ENCODE results near the gene DNAH17.
A peak's percentile ranks its signal among the peaks of the same experiment; 100 is the strongest.

Gene DNAH17

GRCh38 chr17:78608122-78608803 is 31.1 kb upstream of the DNAH17 start:
- no peak overlapping the region for H3K27ac ChIP-seq
- DNase-seq (ENCODE audit: low read depth, low spot score): no peak

GRCh38 chr17:78607038-78607437 is 29.8 kb upstream of the DNAH17 start:
- no peak overlapping the region for H3K27ac ChIP-seq
- DNase-seq (ENCODE audit: low read depth, low spot score): no peak

GRCh38 chr17:78605886-78606285 is 28.7 kb upstream of the DNAH17 start:
- no peak overlapping the region for H3K27ac ChIP-seq
- DNase-seq (ENCODE audit: low read depth, low spot score): no peak

- DNase-seq (ENCODE audit: low read depth, low spot score): no peak
- H3K27ac ChIP-seq: no peak overlapping the region
These were observed 28.2 kb upstream of the DNAH17 start for GRCh38 chr17:78605429-78605828.

GRCh38 chr17:78602246-78602645 is 25.1 kb upstream of the DNAH17 start:
- DNase-seq (ENCODE audit: low read depth, low spot score): no peak
- H3K27ac ChIP-seq: no peak overlapping the region

GRCh38 chr17:78601577-78602190 is 24.5 kb upstream of the DNAH17 start:
- no peak for DNase-seq (ENCODE audit: low read depth, low spot score)
- no peak overlapping the region for H3K27ac ChIP-seq

- no peak for DNase-seq (ENCODE audit: low read depth, low spot score)
- H3K27ac ChIP-seq: no peak overlapping the region
These were observed 23.1 kb upstream of the DNAH17 start for GRCh38 chr17:78600181-78600721.

GRCh38 chr17:78599419-78599818 is 22.2 kb upstream of the DNAH17 start:
- DNase-seq (ENCODE audit: low read depth, low spot score): no peak
- H3K27ac ChIP-seq: no peak overlapping the region

- DNase-seq (ENCODE audit: low read depth, low spot score): no peak
- no peak overlapping the region for H3K27ac ChIP-seq
These were observed 20.8 kb upstream of the DNAH17 start for GRCh38 chr17:78598013-78598471.

- no peak overlapping the region for H3K27ac ChIP-seq
- no peak for DNase-seq (ENCODE audit: low read depth, low spot score)
These were observed 19.9 kb upstream of the DNAH17 start for GRCh38 chr17:78596871-78597764.

- no peak overlapping the region for H3K27ac ChIP-seq
These were observed 18.1 kb upstream of the DNAH17 start for GRCh38 chr17:78595135-78595810.

GRCh38 chr17:78592991-78593329 is 15.8 kb upstream of the DNAH17 start:
- peak overlapping the region; percentile 71 for H3K27ac ChIP-seq
- no peak for DNase-seq (ENCODE audit: low read depth, low spot score)

More at GRCh38 chr17:78595135-78595810, 18.1 kb upstream of the DNAH17 start:
- DNase-seq (ENCODE audit: low read depth, low spot score): no peak

- DNase-seq (ENCODE audit: low read depth, low spot score): no peak
- no peak overlapping the region for H3K27ac ChIP-seq
These were observed 14.1 kb upstream of the DNAH17 start for GRCh38 chr17:78591263-78591671.

- no peak for DNase-seq (ENCODE audit: low read depth, low spot score)
- no peak overlapping the region for H3K27ac ChIP-seq
These were observed 12.7 kb upstream of the DNAH17 start for GRCh38 chr17:78589885-78590284.

GRCh38 chr17:78589031-78589675 is 12.0 kb upstream of the DNAH17 start:
- no peak for DNase-seq (ENCODE audit: low read depth, low spot score)
- H3K27ac ChIP-seq: no peak overlapping the region

GRCh38 chr17:78588258-78589030 is 11.2 kb upstream of the DNAH17 start:
- no peak overlapping the region for H3K27ac ChIP-seq
- no peak for DNase-seq (ENCODE audit: low read depth, low spot score)

- no peak for DNase-seq (ENCODE audit: low read depth, low spot score)
- no peak overlapping the region for H3K27ac ChIP-seq
These were observed 7.9 kb upstream of the DNAH17 start for GRCh38 chr17:78585006-78585630.

GRCh38 chr17:78583091-78583490 is 5.9 kb upstream of the DNAH17 start:
- no peak overlapping the region for H3K27ac ChIP-seq
- no peak for DNase-seq (ENCODE audit: low read depth, low spot score)

- DNase-seq (ENCODE audit: low read depth, low spot score): no peak
These were observed 4.1 kb upstream of the DNAH17 start for GRCh38 chr17:78581304-78581703.

More at GRCh38 chr17:78581304-78581703, 4.1 kb upstream of the DNAH17 start:
- H3K27ac ChIP-seq: no peak overlapping the region

All from epithelial cell of prostate (primary cell).